T-helper 2 cell (primary cell): Measurements from ENCODE around the gene CYP27B1.
"Not testable (repeated sequence)": the region's sequence is repeated elsewhere in the genome, so short reads cannot be mapped to it uniquely, and the experiment has no call there.

Source experiments
- DNase-seq, 5 experiments: peaks; one replicate each; pipeline versions ENCODE4 v3.0.0 to v3.0.0-alpha.2; 2012 to 2022

Gene CYP27B1

GRCh38 chr12:57782608-57783465, 16.0 kb upstream of the CYP27B1 start, which contains the start of gene TSFM:
TSS of gene TSFM (plus strand) at chr12:57782787. CDS start at chr12:57782802, 15 bp downstream.
- peak; percentile 89 to 98 (median 96) for DNase-seq

- no peak for DNase-seq
These were observed 15.3 kb upstream of the CYP27B1 start for GRCh38 chr12:57782243-57782607.

GRCh38 chr12:57781801-57782200, 14.9 kb upstream of the CYP27B1 start:
- DNase-seq: no peak

- DNase-seq: peak in 1 of 5 experiments; percentile 57
These were observed 14.4 kb upstream of the CYP27B1 start for GRCh38 chr12:57781244-57781643.

GRCh38 chr12:57780284-57780897, 13.5 kb upstream of the CYP27B1 start:
- no peak for DNase-seq

DNA sequence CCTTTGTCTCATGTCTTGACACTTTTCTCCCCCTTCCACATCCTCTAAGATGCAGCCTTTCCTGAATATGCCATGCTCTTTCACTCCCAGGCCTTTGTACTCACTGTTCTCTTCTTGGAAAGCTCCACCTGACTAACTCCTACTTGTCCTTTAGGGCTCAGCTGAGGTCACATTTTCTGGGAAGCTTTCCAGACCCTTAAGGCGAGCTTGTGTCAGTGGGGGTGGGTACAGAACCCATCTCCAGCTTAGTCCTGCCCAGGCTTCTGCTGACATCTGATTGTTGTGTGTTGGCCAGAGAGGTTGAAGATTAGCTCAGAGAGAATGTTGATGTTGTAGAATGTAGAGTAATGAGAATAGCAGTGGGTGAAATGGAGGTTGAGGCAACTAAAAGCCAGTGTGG, 12.9 kb upstream of the CYP27B1 start:
- no peak for DNase-seq

GRCh38 chr12:57777911-57778310, 11.0 kb upstream of the CYP27B1 start:
- DNase-seq: no peak

- DNase-seq: no peak
These were observed 10.5 kb upstream of the CYP27B1 start for GRCh38 chr12:57777367-57777766.

DNA sequence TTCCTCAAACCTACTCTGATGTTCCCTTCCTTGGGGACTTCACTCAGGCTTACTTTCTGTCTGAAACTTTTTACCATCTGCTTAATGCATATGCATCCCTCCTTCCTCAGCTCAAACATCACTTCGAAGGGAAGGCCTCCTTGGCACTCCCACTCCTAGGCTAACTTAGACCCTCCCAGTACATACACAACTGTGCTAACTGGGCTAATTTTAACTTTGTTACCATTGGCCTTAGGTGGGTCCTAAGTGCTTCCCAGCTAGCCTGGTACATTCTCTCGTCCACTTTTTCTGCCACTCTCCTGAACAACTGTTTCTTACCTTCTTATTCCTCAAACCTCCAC, 9.3 kb upstream of the CYP27B1 start:
- DNase-seq: no peak

- no peak for DNase-seq
These were observed 8.8 kb upstream of the CYP27B1 start for GRCh38 chr12:57775563-57776246.

DNA sequence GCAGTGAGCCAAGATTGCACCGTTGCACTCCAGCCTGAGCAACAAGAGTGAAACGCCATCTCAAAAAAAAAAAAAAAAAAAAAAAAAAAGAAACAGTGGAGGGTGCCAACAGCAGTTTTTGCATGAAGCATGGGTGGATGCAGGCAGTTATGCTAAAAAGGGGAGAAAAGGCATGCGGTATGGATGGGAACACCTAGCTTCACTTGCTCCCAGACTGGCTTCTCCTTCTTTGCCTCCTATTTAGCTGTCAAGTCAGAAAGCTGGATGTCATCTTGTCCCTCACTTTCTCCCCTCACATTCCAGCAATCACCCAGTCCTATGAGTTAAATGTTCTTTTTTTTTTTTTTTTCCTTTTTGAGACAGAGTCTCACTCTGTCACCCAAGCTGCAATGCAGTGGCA, 8.2 kb upstream of the CYP27B1 start:
- no peak for DNase-seq

DNA sequence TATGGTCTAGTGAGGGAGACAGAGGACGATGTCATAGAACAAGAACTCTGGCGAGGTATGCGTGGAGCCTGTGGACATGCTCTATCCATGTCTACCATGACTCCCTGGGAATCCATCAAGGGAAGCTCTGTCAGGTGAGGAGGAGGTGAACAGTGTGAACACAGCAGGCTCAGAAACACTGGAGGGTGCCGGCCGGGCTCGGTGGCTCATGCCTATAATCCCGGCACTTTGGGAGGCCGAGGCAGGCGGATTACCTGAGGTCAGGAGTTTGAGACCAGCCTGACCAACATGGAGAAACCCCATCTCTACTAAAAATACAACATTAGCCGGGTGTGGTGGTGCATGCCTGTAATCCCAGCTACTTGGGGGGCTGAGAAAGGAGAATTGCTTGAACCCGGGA, 7.8 kb upstream of the CYP27B1 start:
- not testable (repeated sequence) for DNase-seq

- DNase-seq: peak in 3 of 5 experiments; percentile 14 to 34 (median 28)
These were observed 5.8 kb upstream of the CYP27B1 start, which contains the start of gene EEF1AKMT3 for GRCh38 chr12:57772429-57773322. TSS of gene EEF1AKMT3 (plus strand) at chr12:57772614. CDS start at chr12:57772725, 111 bp downstream.

DNA sequence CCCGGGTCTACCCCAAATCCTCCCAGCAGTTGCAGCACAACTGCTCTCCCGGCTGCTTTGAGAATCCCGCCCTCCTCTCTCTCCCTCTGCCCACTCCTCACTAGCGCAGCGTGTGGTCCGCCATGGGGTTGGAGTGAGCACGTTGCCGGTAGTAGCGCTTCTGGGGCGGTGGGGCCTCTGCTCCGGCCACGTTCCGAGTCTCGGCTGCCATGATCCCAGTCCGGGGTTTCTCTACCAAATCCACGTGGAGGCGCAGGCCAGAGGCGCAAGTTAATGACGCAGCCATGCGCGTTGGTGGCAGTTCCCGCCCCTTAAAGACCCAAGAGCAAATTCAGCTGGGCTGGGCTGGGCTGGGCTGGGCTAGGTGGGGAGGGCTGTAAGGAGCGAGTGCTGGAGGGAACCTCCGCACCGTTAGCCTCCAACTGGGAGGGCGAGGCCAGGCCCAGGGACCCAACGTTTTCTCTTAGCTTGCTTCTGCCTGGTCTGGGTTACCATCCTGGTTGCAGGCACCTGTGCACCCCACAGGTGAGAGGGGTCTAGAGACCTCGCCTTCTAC, 5.1 kb upstream of the CYP27B1 start, which contains the start of gene METTL1:
Gene METTL1 (minus strand): TSS at position 233 of the 556 bp plus-strand sequence. CDS start 22 bp downstream, at position 211.
- peak; percentile 64 to 96 (median 88) for DNase-seq

DNA sequence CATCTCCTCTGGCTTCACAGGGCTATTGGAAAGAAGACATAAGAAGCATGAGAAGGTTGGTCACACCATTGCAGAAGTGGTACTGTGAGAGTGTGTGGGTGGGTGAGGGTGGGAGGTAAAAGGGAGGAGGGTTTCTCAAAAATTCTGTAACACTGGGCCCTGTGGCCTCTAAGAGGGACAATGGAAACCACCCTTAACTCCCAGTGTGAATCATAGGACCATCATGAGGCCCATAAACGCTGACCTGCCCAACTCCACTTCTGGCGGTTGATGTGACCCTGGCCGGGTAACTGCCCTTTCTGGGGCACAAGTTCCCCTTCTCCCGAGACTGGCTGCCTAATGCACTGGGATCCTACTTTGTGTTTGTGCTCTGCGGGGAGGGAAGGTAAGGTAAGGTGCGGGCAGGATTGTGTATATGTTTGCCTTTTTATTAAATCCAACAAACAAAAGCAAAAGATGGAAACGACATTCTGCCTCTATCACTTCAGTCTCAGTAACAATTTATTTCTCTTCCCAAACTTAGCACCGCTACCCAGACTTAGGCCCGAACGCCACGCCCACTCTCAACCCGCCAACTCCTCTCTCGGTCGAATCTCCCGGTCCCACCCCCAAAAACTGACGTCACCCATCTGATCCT, 4.5 kb upstream of the CYP27B1 start:
- peak in 4 of 5 experiments; percentile 50 to 89 (median 82) for DNase-seq

- no peak for DNase-seq
These were observed 3.9 kb upstream of the CYP27B1 start for GRCh38 chr12:57770734-57771133.

GRCh38 chr12:57769594-57769993, 2.7 kb upstream of the CYP27B1 start:
- no peak for DNase-seq

DNA sequence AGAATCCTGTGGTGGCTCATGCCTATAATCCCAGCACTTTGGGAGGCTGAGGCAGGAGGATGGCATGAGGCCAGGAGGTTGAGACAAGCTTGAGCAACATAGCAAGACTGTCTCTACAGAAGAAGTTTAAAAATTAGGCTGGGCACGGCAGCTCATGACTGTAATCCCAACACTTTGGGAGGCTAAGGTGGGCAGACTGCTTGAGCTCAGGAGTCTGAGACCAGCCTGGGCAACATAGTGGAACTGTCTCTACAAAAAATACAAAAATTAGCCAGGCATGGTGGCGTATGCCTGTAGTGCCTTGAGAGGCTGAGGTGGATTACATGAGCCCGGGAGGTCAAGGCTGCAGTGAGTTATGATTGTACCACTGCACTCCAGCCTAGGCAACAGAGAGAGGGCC, 998 bp upstream of the CYP27B1 start:
- DNase-seq: no peak

GRCh38 chr12:57767305-57767698, 424 bp upstream of the CYP27B1 start:
- no peak for DNase-seq

GRCh38 chr12:57765698-57766463, 997 bp downstream of the CYP27B1 start:
- no peak for DNase-seq
